ENCODE data around the gene ADGRL1. TPM values are rescaled to one million over a fixed set of nuclear protein-coding genes. Genes with fewer than 3 reads are reported as not detected.
A peak's percentile ranks its signal among the peaks of the same experiment; 100 is the strongest.

Gene ADGRL1
- total RNA-seq, 1 experiment from 2014 or later: 88.6 TPM

GRCh38 chr19:14118165-14119051, 87.6 kb downstream of the ADGRL1 start:
- H3K79me2 ChIP-seq (ENCODE audit: insufficient read depth, low read length): peaks cover 16% of the 10 kb centered on the region
- peak overlapping the region; percentile 45 to 58 for H3K4me3 ChIP-seq (replicated peaks in 1 of 2; ENCODE audit: low read depth in 1 of 2, low read length in 2 of 2)
- intact Hi-C loops (cut with micrococcal nuclease): no loop called here
- no peak for DNase-seq (ENCODE audit: low read depth, low spot score)
- H3K4me1 ChIP-seq (ENCODE audit: control insufficient read depth in 1 of 2, insufficient read depth in 2 of 2, low read length in 2 of 2): peaks cover 26 to 36% of the 10 kb centered on the region in 2 experiments
- TF ChIP-seq POLR2AphosphoS5 (IDR thresholded peaks at IDR 0.05; ENCODE audit: low read depth, low read length) (peak; percentile 36), ZFX (IDR thresholded peaks at IDR 0.05) (peak; percentile 84), EZH2 (IDR thresholded peaks at IDR 0.05) (no peak), MAX (IDR thresholded peaks at IDR 0.05) (no peak), RAD21 (IDR thresholded peaks at IDR 0.05; ENCODE audit: low read depth) (no peak), REST (IDR thresholded peaks at IDR 0.05; ENCODE audit: low read depth) (no peak), SP1 (IDR thresholded peaks at IDR 0.05; ENCODE audit: low read depth) (no peak)
- ATAC-seq: no peak
- H2AFZ ChIP-seq (ENCODE audit: low read depth, low read length, poor library complexity, severe bottlenecking): no peak overlapping the region
- peak overlapping the region; percentile 82 for H3K27ac ChIP-seq (ENCODE audit: low read depth, low read length)
- peaks cover 2 to 5% of the 10 kb centered on the region in 2 experiments; a peak in 1 of 4 replicates for H3K36me3 ChIP-seq (ENCODE audit: control insufficient read depth in 1 of 2, insufficient read depth in 2 of 2, low read length in 2 of 2)
- ChIA-PET CTCF (interaction anchor here (1.0 kb wide), 1 partner anchor 18 kb away, joined by 8 read pairs; the partner anchor contains the start of gene ASF1B), RAD21 (ENCODE audit: low non-redundant PET in 1 of 2, low total read pairs in 2 of 2, uncharacterized antibody in 2 of 2, unreplicated experiment in 2 of 2) (no interaction called here), POLR2A (interaction anchor here (0.6 kb wide), 1 partner anchor 246 kb away, joined by 3 read pairs; no protein-coding TSS in a partner anchor)
- no TSS peak for BruUV-seq (replicated peaks)
- H3K9me3 ChIP-seq (ENCODE audit: control insufficient read depth in 1 of 2, insufficient read depth in 1 of 2, low read depth in 1 of 2, low read length in 2 of 2): no peaks in the 10 kb centered on the region
- H3K4me2 ChIP-seq (ENCODE audit: low read length): peak overlapping the region; percentile 89
- no peaks in the 10 kb centered on the region for H3K9me2 ChIP-seq (ENCODE audit: insufficient read depth)
- H3K27me3 ChIP-seq (ENCODE audit: insufficient read depth, low read length): no peaks in the 10 kb centered on the region
- H4K20me1 ChIP-seq (ENCODE audit: insufficient read depth): no peaks in the 10 kb centered on the region
- H3K9ac ChIP-seq (ENCODE audit: low read length): peak overlapping the region; percentile 61
